NCI-H2107 (cell line): ENCODE measurements around the gene SYNE2.
A peak's percentile ranks its signal among the peaks of the same experiment; 100 is the strongest.
"Not testable (repeated sequence)": the region's sequence is repeated elsewhere in the genome, so short reads cannot be mapped to it uniquely, and the experiment has no call there.

Experiments used
- DNase-seq: peaks from one replicate; lab custom pipeline; 2025; lab: John Stamatoyannopoulos, UW

Gene SYNE2

DNA sequence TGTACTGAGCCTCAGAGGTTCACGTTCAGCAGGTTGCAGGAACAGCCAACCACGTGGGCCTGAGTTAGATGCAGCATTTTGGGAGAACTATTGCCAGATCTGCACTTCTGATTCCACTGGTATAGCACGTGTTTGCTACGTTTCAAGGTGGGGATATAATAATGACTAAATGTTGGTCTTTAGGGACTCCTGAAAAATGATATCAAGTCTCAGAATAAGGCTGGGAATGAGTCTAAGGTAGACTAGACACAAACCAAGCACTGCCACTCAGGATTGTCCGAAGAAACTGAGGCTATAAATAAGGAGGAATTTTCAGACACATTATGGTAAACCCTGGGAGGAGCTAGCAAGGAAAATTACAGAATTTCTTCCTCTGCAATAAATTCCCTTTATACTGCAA, 343.3 kb downstream of the SYNE2 start:
- DNase-seq: no peak

DNA sequence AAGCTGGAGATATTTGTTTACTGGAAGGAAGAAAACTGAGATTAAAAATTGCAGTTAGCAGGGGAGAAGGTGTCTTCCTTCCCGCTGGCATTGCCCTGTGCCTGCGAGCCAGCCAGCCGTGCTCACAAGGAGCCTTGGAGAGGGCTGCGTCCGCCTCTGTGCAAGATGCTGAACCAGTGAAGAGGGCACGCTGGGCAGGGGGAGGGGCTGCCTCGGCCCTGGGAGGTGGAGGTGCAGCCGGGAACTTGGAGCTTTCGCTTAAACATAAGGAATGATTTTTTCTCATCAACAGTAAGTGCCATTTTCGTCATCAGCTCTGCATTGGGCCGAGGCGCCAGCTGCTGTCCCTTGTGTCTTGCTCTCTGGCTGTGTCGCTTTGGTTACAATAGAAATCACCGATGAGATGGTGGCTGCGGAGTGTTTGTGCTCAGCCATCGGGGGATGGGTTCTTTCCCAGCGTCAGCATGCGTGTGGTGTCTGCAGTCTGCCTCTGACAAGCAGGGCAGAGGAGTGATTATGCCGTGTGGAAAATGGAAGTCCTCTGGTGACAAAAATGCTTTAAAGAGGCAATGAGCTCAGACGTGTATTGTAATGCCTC, 344.1 kb downstream of the SYNE2 start:
- peak; percentile 85 for DNase-seq

DNA sequence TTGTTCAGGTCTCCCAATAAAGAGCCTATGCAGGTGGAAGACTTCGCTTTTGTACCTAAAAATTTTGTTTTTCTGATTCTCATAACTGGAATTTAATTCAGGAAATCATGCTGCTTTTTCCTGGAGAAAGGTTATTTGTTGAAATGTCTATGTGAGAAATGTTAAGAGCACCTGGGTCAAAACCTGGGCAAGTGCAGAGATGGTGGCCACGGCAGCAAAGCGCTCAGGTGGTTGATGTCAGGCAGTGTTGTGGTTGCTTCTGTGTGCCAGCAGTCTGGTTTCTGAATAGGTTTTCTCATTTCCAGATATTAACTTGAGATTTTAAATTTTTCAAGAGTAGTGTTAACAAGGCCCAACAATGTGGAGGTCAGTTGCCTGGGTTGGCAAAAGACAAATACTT, 345.2 kb downstream of the SYNE2 start:
- DNase-seq: no peak

DNA sequence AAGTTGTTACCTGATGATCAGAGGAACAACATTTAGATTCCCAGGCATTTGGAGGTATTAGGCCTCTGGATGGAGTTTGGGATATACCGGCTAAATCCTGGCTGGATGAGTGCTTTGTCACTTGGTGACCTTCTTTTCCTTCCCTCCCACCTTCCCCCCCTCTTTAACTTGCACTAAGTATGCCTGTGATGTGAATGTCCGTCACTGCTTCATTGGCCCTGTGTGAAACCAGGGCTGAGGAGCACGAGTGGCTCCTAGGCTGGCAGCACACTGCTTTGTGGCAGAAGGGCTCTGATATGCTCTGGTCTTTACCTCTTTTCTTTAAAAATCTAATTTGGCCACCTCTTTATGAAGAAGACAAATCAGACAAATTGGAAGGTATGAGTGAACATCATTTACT, 345.7 kb downstream of the SYNE2 start:
- no peak for DNase-seq

DNA sequence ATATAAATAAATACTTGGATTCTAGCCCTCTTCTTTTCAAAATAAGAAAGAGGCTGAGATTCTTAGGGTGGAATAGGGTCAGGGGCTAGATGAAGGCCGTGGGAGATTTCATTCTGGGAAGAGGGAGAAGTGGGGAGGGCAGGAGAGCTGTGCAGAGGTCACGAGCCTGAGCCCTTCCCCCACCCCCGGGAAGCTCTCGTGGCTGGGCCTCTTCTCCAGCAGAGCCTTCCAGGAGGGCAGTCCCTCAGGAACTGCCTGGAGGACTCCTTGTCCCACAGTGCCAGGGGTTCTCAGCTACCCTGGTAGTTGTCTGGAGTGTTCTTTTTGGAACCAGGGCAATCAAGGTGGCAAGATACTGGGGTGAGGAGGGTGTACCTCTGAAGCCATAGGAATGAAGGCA, 347.4 kb downstream of the SYNE2 start:
- DNase-seq: no peak

DNA sequence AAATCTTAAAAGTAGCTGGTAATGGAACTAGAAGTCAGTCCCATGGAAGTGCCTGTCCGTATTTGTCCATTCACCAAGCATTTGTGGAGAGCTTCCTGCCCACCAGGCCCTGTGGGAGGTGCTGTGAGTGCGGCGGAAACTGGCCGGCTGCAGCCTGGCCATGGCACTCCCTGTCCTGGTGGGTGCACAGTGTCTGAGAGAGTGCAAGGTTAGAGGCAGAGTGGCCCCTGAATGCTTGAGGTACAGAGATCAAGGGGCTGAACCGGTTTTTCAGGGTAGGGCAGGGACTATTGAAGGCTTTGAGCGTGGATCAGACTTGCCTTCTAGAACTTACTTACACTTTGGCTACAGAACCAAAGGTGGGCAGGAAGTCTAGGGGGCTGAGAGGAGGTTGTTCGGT, 348.5 kb downstream of the SYNE2 start:
- no peak for DNase-seq

DNA sequence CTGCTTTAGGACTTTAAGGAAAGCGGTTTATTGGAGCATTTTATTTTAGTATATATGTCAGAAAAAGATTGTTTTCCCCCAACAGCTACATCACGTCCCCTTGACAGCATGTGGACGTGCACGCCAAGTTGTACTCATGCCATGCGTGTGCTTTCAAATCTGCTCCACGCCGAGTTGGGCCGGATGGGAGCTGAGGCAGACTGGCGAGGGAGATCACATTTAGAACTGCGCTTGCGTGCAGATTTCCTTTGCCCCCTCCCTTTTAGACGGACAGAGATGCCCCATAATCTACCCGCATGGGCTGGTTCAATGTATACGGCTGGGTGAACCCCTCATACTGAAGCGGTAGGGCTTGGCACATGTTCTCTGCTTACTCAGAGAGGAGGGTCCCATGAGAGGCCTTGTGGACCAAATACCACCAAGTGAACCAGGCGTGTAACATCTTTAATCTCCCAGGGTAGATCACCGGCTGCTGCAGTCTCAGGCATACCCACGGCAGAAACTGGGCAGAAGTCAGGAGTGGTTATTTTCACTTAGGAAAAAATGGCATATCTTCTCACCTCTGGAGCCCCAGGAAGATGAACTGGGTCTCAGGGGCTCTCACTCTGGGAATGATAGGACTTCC, 349.2 kb downstream of the SYNE2 start:
- no peak for DNase-seq

DNA sequence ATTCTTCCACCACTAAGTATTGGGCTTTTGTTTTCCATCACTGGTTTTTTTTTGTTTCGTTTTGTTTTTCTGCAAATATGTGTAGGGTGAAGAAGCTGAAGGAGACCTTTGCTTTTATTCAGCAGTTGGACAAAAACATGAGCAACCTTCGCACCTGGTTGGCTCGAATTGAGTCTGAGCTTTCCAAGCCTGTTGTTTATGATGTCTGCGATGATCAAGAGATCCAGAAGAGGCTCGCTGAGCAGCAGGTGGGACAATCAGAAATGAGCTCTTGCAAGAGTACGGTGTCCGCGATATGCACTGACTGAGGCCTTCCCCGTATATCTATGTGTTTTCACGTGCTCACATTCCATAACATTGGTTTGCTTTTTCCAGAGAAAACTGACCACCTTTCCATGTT, 349.9 kb downstream of the SYNE2 start:
- peak; percentile 13 for DNase-seq

DNA sequence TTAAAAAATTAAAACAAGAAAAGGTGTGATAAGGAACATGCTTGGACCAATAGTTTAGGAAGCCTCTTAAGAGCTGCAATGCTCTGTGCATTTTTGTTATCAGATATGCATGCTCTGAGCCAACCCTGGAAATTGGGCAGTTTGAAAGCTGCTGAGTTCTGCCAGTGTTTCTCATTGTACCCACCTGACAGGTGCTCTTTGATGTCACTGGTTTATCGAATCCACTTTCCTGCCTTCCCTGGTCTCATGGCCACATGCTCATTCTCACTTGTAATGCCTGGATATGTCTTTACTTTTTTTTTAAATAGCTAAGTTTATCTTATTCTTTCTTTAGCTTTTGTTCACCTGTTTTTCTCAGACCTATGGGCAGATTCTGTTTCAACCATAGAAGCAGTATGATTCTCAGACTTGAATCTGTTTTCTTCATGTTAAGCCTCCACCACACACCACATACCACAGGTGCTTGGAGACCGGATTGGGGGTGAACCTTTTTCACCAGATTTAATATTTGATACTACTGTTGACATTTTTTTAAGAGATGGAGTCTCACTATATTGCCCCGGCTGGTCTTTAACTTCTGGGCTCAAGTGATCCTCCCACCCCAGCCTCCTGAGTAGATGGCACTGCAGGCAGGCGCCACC, 350.7 kb downstream of the SYNE2 start:
- DNase-seq: no peak

DNA sequence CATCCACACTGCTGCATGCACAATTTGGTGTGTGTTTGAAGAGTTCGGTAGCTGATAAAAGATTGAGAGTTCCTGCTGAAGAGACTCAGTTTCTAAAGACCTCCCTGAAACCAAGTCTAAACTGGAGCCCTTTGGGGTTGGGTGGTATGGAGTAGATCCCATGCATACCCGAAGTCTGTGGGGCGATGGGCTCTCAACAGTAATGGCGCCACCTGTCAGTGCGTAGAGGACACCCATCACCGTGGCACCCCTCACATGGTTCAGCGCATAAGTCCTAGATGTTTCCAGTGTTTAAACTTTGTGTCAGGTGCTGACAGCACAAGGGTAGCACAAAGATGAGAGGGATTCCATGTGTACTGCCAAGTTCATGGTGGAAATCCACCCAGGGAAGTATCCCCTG, 355.5 kb downstream of the SYNE2 start:
- no peak for DNase-seq

DNA sequence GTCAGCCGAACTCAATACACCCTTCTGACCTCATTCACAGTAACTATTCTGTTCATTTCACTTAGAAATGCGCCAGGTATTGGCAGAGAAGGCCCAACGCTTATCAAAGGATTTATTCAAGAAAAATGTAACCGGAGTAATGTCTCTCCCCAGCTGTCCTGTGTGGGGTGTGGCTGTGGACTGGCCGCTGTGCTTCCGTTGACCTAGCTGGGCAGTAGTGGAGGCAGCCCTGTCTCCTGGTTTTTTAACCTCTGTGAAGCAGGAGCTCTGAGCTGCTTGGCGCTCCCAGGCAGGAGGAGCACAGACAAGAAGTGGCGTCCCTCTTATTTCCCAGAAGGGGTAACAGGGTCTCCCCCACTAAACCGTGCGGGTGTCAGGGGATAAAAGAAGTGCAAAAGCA, 356.2 kb downstream of the SYNE2 start:
- DNase-seq: no peak

DNA sequence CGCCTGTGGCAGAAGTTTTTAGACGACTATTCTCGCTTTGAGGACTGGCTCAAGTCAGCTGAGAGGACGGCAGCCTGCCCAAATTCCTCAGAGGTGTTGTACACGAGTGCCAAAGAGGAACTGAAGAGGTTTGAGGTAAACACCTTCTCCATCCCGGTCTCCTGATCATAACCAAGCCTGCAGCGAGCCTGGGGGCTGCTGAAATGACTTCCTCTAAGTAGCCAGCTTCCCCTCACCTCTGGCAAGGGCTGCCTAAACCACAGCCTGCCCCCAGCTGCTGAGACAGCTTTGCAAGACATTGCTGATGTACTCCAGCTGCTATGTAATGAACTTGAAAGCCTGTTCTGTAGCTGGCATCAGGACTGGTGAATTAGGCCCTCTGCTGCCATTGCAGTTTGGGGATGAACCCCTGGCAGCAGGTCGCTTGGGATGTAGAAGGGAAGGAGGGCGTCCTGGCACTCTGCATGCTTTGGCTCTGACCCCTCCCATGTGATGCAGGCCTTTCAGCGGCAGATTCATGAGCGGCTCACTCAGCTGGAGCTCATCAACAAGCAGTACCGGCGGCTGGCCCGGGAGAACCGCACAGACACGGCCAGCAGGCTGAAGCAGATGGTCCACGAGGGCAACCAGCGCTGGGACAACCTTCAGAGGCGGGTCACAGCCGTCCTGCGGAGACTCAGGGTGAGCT, 356.8 kb downstream of the SYNE2 start:
- no peak for DNase-seq

DNA sequence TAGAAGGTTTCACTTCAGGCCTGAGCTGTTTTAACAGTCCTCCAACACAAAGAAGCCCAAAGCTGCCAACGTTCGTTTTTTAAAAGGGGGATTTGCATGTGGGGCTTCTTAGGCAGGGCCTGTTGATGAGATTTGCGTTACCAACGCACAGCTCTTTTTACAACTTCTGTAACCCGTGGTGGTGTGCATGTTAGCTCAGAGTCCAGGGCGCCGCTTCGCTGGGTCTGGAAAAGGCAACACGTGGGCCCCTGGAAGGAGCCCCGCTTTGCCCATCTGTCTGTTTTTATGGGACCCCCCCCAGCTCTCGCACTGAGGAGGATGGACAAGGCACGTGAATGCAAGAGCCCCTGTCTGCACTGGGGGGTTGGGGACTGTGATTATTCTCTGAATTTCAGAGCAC, 357.4 kb downstream of the SYNE2 start:
- no peak for DNase-seq

DNA sequence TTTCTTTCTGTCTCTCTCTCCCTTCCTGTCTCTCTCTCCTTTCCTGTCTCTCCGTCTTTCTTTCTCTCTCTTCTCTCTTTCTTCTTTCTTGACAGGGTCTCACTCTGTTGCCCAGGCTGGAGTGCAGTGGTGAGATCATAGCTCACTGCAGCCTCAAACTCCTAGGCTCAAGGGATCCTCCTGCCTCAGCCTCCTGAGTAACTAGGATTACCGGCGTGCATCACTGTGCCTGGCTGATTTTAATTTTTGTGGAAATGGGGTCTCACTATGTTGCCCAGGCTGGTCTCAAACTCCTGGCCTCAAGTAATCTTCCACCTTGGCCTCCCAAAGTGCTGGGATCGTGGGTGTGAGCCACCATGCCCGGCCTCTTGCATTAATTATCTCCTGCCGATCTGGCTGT, 358.1 kb downstream of the SYNE2 start:
- DNase-seq: not testable (repeated sequence)

DNA sequence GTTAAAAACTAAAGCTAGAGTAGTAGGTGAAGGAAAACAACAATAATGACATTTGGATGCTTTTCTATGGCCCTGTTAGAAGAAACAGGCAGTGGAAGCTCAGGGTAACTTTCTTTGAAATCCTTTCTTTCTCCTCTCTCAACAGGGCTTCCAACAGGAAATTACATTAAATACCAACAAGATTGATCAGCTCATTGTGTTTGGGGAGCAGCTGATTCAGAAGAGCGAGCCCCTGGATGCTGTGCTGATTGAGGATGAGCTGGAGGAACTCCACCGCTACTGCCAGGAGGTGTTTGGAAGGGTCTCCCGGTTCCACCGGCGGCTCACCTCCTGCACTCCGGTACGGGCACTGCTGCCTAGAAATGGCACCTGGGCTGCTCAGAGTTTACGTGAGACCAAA, 359.9 kb downstream of the SYNE2 start:
- no peak for DNase-seq

DNA sequence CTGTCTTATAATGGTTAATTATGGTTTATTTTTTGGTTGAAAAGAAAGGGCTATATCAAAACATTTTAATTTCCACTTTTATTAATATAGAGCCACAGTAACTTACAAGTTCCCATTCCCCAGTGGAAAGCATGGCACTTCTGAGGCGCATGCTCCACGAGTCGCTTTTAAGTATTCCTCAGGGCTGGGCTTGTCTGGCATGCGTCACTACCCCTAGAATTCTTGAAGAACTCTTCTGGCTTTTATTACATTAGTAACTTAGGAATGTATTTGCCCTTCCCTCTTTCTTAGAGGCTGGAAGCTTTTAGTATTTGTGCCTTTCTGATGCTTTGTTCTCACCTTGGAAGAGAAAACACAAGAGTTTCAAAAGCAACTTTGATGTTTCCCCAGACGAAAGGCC, 360.3 kb downstream of the SYNE2 start:
- DNase-seq: no peak

DNA sequence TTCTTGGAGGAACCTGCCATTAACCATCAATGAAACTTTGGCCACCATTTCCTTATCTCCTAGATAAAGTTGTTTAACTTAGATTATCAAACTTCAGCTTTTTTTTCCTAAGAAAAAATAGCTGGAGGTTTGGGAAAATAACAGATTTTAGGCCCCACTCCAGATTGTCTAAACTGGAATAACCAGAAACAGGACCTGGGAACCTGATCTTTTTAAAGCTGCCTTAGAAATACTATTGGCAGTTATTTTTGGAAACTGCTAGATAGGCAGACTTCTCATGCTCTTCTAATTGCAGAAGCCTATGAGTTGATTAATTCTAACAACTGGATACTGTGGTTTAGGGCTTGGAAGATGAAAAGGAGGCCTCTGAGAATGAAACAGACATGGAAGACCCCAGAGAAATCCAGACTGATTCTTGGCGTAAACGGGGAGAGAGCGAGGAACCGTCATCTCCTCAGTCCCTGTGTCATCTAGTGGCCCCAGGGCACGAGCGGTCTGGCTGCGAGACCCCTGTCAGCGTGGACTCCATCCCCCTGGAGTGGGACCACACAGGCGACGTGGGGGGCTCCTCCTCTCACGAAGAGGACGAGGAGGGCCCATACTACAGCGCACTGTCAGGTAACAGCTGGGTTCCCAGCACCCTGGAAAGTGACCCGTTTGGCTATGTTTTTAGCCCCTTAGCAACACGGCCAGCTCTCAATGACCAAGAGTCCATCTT, 361.2 kb downstream of the SYNE2 start:
- no peak for DNase-seq

DNA sequence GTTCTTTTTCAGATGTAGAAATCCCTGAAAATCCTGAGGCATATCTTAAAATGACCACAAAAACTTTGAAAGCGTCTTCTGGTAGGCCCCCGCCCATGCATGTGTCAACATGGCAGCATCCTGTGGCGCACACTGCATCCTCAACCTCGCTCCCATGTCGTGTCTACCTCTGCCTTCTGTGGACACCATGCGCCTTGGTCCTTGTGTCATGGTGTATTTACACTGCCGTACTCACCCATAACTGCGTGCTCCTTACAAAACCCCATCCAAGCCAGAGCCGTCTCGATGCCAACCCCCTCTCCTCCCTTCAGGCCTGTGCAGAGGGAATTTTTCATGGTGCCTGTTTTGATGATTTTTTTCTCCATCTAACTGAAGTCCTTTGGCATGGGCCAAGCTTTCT, 362.5 kb downstream of the SYNE2 start:
- DNase-seq: no peak

DNA sequence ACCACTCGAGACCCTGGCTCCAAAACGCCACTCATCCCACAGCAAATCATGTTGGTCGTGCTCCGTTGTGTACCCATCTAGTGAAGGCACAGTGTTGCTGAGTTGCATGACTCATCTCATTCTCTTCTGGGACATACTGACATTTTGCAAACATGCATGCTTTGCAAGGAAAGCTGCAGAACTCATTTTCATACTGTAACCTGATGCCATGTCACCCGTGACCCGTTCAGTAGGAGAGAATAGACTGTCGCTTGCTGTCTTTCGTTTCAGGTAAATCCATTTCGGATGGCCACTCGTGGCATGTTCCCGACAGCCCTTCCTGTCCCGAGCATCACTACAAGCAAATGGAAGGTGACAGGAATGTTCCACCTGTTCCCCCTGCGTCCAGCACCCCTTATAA, 363.2 kb downstream of the SYNE2 start:
- DNase-seq: no peak

DNA sequence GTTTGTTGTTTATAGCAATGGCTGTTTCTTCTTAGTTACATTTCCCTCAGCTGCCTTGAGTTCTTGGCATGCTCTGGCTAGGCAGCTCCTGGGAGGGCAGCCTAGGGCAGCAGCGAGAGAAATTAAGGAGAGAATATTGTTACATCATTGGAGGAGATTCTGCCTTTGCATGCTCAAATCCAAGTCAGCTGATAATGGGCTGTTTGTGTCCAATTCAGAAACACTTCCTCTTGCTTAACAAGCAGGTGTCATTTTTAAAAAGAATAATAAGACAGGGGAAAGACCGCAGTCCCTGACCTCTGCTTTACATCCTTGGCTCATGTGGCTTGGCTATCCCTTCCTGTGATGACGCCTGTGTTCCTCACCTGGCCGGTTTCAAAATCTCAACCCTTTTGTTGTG, 364.5 kb downstream of the SYNE2 start:
- no peak for DNase-seq

DNA sequence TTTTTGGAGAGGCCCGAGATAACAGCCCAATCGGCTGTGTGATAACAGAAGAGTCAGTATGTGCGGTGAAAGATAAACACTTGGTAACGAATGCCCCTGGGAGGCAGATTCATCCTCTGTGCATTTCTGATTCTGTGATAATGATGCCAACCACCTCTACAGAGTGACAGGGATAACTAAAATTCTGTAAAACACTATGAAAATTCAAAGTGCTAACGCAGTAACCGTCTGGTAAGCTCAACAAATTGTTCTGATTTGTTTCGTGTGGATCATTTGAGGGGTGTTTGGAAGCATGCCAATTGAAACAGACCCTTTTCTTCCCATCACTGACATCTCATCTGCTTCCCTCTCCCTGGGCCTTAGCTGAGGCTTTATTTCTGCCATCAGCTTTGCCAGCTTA, 365.0 kb downstream of the SYNE2 start:
- no peak for DNase-seq

DNA sequence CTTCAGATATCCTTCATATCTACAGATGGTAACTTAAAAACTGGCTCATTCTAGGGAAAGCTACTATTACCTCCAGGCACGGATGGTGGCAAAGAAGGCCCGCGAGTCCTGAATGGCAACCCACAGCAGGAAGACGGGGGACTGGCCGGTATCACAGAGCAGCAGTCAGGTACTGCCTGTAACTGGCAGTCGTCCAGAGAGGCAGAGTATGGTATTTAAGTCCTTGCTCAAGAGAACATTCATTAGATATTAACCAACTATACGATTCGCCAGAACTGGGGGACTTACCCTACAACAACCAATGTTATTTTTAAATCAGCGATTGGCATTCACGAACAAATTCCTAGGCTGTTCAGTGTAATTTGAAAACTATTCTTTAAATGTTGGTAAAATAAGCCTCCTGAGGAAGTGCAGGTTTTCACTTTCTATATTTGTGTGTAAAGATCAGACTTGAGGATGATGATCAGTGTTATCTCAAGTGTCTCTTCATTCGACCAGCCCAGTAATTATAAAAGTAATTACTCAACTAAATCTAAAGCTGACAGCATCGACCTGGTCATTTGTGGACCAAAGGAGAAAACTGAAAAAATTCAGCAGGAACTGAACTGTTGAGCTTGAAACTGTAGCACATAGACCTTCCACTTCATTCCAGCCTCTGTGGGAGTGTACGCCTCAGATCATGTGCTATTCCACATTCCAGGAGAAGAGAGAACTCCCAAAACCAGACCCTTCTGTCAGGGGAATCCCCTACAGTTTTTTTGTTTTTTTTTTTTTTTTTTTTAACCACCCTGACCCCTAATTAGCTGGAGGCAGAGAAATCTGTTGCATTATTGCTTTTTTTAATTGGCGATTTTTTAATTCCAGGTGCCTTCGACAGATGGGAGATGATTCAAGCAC, 365.8 kb downstream of the SYNE2 start:
- no peak for DNase-seq
